GM10266 (cell line): ENCODE results near the gene CBLB.

ENCODE experiments used
- DNase-seq: peaks from one replicate; pipeline ENCODE4 v3.0.0; 2012; ENCODE audit errors: extremely low spot score
- TF ChIP-seq, protein P1 (sequence below): IDR thresholded peaks from 2 replicates; pipeline ENCODE4 v1.5.1; 2012; ENCODE audit warnings: mild to moderate bottlenecking, low read depth; ENCODE audit not compliant: control insufficient read depth, insufficient read depth; ENCODE audit errors: missing control alignments

The CBLB gene

DNA sequence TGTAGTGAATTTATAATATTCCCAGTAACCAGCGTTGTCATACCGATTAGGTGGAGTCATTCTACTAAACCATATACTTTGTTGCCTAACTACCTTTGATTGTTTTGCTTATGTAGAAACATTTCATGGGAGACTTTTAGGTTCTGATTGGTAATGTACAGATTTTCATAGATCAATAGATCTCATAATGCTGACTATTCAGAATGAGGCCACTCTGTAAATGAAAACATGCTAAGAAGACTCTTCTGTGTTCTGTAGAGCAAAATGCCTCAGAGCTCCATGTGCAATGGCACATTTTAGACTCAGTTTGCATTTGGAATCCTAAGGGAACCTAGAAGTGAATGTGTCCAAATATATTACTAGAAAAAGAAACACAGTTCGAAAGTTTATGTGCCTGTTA is 20.0 kb downstream of the CBLB start:
- no peak for DNase-seq
- TF ChIP-seq, protein P1, sequence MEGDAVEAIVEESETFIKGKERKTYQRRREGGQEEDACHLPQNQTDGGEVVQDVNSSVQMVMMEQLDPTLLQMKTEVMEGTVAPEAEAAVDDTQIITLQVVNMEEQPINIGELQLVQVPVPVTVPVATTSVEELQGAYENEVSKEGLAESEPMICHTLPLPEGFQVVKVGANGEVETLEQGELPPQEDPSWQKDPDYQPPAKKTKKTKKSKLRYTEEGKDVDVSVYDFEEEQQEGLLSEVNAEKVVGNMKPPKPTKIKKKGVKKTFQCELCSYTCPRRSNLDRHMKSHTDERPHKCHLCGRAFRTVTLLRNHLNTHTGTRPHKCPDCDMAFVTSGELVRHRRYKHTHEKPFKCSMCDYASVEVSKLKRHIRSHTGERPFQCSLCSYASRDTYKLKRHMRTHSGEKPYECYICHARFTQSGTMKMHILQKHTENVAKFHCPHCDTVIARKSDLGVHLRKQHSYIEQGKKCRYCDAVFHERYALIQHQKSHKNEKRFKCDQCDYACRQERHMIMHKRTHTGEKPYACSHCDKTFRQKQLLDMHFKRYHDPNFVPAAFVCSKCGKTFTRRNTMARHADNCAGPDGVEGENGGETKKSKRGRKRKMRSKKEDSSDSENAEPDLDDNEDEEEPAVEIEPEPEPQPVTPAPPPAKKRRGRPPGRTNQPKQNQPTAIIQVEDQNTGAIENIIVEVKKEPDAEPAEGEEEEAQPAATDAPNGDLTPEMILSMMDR = no peak

DNA sequence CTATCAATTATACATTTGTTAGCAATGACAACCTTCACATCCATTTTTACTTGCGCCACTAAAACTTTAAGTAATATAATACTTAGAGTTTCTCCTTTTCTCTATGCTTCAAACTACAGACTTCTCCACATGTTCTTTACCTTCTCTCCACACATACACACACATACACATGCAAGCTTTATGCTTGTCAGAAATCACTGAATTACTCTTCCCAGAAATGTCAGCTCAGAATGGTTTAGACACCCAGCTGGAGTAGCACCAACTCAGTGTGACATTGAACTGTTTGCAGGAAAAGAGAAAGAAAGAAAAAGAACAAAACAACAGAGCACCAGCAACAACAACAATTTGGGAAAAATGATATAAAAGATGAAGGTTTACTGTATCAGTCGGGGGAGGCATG is 20.9 kb downstream of the CBLB start:
- TF ChIP-seq, protein P1 = no peak
- DNase-seq = no peak

DNA sequence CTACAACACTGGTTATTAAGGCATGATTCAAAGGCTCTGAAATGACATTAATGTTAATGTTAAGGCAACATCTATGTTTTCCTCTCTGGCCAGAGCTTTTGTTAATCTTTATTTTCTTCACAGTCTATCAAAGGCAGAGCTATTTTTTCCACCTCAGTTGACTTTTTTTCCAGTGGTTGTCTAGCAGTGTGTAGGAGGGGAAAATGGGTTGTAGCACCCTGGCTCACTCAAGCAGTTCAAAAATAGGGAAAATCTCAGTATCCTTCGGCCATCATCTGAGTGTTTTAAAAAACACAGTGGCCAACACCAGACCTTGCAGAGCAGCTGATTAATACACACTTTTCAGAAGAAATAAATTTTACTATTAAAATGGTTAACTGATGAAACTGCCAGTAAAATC is 21.4 kb downstream of the CBLB start:
- TF ChIP-seq, protein P1 = no peak
- no peak for DNase-seq

DNA sequence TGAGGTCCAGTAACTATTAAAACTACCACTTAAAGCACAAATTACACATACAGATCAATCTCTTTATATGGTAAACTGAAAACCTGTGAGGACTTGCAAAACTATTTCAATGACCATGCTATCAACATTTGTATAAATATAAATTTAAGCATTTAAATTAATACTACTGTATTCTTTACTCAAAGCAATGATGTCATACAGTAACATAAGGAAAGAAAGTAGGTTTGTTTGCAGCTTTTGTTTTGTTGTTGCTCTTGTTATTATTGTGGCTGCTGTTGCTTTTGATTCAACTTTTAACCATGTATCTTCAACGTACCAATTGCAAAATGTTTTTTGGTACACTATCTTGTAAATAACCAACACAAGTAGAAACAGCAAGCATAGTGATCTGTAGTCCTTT is 22.0 kb downstream of the CBLB start:
- TF ChIP-seq, protein P1 = no peak
- DNase-seq = no peak

DNA sequence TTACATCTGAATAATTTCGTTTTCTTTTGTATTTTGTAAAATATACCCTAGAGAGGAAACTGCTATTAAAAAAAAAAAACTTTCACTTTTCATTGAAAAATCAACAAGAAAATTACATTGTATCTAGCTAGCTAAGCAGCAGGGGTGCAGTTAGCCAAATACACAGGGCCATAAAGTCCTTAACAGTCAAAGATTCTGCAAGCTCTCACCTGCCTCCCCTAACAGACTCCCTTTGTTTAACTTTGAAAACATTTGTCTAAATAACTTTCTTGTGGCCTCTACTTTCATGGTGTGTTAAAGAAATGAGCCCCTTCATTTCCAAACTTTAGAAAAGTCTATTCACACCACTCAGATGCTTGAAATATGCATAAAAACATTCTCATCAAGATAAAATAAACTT is 23.3 kb downstream of the CBLB start:
- TF ChIP-seq, protein P1 = no peak

DNA sequence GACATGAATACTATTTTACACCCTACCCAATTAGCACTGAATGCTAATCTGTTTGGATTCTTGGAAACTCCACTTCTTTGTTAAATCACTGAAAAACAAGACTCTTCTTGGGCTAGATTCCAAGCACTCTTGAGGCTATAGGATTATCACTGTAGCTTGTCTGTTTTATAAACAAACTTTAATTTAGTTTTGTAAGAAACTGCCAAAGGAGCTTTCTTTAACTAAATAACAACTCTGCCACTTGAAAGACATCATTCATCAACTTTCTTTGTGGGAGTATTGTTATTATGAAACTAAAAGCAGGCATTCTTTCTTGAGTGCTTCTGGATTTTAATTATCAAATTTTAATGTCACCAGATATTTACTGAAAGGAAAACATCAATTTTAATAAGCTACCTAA is 24.1 kb downstream of the CBLB start:
- DNase-seq = no peak
- TF ChIP-seq, protein P1 = no peak

More for the DNA sequence above, 23.3 kb downstream of the CBLB start:
- DNase-seq = no peak

DNA sequence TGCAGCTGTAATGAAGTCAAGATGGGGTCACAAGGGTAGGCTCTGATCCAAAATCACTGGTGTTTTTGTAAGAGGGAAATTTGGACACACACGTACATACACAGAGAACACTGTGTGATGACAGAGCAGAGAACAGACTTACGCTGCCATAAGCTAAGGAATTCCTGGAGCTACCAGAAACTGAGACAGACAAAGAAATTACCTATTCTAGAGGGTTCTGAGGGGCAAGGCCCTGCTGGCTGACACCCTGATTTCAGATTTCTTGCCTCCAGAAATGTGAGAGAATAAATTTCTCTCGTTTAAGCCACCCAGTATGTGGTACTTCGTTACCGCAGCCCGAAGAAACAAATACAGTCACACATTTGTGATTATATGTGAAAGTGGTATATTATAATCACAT is 24.8 kb downstream of the CBLB start:
- DNase-seq = no peak
- TF ChIP-seq, protein P1 = no peak

DNA sequence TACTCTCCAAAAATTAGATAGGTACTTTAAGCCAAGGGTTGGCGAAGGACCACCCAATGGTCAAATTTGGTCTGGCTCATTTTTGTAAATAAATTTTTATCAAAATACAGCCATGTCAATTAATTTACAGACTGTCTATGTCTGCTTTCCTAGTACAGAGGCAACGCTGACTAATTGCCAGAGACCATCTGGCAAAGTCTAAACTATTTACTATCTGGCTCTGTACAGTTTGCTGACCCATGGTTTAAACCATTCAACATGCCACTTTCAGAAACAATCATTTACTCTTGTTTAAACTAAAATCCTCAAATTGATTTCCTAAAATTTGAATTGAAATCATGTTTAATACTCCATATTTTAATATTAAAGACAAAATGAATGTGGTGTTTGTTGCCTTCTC is 25.9 kb downstream of the CBLB start:
- TF ChIP-seq, protein P1 = no peak
- DNase-seq = no peak
